8988T (cell line): Measurements from ENCODE around the gene DHX16.

Source experiments
- DNase-seq: peaks from one replicate; pipeline ENCODE4 v3.0.0; 2011

DHX16 gene

DNA sequence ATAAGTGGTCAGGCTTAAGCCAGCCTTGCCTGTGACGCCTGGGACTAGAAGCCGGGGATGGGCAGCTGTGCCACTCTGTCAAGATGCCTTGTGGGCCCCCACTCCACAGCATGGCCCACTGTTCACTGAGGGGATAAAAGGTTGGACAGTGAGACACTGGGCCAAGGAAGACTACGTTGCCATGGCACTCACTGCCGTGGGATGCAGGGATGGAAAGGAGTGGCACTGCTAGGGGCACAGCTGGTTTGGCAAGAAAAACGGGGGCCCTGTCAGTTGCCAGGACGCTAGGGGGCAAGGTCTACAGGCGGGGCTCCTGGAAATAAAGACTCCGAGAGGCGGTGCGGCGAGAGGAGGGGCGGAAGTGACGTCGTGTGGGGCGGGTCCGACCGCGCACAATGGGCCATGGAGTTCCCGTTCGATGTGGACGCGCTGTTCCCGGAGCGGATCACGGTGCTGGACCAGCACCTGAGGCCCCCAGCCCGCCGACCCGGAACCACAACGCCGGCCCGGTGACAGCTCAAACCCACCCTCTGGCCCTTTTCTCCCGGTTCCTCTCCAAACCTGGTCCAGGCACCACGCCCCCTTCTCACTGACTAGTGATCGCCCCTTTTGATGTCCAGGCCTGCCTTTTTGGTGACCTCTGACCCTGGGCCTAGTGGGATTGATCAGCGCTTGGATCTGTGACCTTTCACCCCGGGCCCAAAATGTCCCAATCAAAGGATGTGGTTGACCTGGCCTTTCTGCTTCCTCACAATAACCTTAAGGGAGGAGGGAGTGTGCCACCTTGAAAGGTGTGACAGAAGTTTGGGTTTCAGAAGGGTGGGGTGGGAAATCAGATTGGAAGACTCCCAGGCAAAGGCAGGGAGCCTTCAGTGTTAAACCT lies 46.1 kb downstream of the DHX16 start, which contains the start of gene ATAT1:
ATAT1 (plus strand) TSS at position 391 of the 883 bp plus-strand sequence.
- peak; percentile 77 for DNase-seq

DNA sequence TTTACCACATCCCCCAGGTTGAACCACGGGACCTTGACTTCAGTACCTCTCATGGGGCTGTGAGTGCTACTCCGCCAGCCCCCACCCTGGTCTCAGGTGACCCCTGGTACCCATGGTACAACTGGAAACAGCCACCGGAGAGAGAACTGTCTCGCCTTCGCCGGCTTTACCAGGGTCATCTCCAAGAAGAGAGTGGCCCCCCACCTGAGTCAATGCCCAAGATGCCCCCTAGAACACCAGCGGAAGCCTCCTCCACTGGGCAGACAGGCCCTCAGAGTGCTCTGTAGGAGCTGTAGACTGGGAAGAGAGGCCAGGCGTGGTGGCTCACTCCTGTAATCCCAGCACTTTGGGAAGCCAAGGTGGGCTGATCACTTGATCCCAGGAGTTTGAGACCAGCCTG lies 47.3 kb downstream of the DHX16 start:
- no peak for DNase-seq

DNA sequence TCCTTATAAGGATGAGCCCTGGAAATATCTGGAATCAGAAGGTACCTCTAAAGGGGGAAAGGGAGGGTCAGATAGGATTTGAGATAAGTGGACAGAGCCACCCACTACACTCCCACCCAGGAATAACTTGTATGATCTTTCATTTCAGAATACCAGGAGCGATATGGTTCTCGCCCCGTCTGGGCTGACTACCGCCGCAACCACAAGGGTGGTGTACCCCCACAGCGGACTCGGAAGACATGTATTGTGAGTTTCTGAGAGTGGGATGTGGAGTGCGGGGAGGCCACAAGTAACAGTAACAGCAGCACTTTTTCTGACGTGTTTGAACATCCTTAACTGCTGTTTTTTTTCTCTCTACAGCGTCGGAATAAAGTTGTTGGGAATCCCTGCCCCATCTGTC lies 53.2 kb downstream of the DHX16 start:
- DNase-seq = no peak

DNA sequence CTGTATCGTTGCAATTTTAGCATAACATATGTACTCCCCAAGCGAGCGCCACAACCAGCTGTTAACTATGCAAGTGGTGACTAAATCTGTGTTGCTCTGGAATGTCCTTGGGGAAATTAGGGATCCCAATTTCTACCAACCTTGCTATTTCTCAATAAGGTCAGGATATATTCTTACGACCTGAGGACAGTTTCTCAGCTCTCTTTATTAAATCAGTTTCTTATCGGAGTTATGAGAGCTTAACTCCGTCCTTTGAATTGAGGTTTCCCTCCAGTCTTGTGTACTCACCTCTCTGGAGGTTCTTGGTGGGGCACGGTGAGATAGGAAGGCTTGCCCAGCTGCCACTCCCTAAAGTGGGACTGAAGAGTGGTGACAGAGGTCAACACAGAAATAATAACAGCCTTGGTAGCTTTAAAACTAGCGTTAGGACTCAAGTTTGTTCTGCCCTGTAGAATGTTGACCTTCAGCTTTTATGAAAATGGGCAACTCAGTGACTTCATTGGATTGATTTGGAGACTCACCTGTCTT lies 54.5 kb downstream of the DHX16 start:
- DNase-seq = no peak

DNA sequence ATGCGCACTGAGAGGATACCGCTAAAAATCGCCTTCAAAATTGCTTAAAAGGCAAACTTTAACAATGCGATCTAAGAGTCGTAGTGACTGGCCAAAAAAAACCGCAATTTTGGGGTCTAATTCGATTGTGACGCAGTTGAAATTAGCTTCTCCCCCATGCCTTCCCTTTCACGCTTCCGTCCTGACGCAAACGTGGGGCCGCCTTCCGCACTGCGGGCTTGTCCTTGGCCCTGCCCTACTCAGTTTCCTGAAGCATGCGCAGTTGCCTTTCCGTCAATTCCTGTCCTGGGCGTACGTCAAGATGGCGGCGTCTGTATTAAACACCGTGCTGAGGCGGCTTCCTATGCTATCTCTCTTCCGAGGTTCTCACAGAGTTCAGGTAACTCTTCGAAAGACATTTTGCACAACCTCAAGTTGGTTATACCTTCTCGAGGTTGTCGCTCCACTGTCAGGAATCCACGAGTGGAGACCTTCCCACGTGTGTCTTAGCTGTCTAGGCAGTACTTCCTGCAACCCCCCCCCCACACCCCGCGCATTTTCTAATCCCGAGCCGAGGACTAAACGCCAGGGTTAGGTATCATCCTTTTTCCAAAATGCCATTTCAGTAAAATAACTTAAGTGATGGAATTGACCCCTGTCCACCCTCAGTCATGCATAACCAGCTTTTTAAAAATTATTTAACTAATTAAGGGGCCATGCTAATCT lies 55.1 kb downstream of the DHX16 start, which contains the start of gene MRPS18B:
MRPS18B (plus strand) TSS at position 276 of the 705 bp plus-strand sequence; CDS start at position 302, 26 bp downstream.
- DNase-seq = no peak

DNA sequence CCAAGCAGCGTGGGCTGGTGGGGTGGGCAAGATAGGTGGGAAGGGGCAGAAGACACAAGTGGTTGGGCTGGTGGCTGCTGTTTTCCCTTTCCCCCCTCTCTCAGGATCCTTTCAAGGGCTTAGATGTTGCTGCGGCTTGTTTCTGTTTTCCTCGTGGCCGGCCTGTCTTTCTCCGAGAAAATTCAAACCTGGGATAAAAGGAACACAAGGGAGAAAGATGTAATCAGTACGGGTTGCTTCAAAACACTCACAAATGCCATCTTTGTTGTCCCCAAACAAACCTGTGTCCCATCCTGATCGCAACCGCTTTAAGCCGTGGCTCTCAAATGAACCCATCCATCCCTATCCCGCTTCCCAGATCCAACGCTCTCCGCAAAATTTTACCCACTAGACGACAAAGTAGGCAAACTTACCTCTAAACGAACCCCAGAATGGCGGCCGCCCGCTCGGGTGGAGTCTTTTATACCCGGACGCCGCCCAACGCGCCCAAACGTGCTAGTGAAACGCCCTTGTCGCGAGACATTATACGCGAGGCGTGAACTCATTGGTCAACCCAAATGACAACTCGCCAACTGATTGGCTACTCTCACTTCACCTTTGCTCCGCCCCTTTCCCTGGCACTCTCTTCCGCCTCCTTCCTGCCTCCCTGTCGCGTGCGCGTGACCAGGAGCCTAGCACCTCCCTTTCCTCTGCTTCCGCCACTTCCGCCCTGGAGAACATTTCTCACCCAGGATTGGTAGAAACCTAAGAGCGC lies 55.8 kb downstream of the DHX16 start, which contains the start of gene PPP1R10:
PPP1R10 (minus strand) TSS at position 433 of the 754 bp plus-strand sequence. CDS start 7,299 bp downstream, outside the sequence.
- DNase-seq = peak; percentile 61

DNA sequence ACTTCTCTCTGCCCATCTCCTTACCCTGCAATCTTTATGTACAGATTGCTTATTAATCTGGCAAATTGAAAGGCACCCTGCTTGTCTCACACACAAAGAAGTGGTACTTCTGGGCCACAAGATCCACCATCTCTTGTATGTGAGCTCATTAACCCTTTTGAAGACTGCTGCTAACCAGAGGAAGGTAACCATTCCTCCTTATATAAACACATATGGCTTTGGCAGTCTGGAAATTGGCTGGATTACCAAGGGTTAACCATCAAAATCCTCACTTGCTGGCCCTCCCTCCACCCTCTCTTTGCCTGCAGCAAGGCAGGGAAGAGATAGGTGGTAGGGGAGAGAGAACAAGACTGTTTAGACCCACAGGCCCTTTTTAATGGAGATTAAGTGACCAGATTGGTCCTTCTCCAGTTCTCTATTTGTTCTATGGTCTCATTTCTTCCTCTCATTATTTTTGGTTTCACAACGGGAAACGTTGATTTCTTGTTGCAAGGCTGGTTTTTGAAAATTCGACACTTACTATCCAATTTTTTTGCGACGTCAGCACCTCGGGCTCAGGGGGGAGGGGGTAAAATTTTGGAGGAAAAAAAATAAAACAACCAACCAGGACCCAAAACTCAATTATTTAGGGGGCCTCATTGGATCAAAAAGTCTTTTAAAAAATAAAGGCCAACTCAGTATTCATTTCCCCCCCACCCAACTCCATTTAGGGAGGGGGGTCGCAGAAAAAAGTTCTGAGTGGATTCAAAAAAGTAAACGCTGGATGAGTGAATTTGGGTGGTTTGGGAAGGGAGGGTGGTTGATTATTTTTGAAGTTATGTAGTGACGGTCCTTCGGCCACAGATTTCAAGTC lies 56.6 kb downstream of the DHX16 start:
- no peak for DNase-seq

DNA sequence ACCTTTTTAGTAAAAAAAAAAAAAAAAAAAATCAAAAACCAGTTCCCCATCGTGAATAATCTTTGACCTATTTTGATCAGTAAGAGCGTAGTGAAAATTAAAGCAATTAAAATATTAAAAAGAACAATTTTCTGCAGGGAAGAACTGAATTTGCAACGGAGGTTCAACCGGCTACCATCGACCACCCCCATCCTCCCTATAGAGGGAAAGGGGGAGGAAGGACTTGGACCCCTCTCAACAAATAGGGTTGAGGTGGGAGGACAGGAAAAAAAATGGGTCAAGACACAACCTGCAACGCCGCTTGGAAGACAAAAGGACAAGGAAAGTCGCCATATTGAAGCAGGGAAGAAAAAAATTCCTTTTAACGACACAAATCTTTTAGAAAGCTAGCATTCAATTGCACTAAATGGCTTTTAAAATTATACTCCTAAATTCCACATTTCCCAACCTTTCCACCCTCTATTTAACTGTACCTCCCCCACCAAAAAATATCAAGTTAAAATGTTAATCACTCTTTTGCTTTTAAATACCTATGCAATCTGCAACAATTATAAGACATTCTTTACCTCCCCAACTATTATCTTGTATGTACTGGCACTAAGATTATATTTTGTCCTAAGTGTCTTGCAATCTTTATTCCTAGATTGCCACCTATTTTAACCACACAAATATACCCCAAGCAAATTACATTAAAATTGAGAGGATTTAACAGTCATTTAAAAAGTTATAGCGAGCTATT lies 57.4 kb downstream of the DHX16 start:
- DNase-seq = no peak

DNA sequence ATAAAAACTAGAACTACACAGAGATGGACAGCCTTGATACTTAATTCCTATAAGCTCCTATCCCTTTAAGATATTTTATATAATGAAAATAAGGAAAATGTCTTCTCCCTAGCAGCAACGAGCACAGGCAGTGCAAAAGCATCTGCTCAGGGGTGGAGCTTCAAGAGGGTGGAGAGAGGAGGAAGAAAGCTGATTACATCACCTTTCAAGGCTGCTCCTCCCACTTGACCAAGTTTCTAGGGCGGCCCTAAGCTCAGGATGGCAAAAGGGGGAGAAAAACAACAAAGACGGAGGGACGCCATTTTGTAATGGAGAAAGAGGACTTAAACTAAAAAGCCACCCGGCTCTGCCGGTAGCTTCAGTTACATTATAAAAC lies 58.0 kb downstream of the DHX16 start:
- DNase-seq = no peak

DNA sequence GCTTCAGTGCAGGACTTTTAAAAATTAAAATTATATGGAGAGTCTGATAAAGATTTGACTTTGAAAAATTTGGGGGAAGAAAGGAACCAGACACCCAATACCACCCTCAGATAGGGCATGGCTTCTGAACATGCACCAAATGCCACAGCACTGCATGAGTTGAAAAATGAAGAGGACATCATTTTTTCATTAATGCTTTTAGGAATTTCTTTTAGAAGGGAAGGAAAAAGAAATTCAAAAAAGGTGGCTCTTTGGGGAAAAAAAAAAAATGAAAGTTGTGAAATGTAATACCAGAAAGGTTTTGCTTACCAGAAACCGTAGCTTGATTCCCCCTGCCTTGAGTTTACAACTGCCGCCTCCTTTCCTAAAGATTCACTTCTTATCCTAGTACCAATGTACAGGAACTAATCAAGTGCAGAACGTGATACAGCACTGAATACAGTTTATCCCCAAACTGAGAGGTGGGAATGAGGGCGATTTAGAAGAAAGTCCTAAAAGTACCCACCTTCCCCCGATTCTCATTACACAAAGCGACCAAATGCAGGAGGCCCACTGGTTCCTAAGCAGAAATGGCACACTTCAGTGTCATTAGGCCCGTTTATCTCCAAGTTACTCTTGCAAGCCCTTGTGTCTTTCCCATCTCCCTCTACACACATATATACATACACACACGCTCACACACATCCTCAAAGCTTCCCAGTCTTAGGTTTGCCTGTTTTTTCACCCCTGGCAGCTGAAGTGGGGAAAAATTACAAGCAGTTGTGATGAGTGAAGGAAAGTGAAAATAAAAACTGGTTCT lies 58.6 kb downstream of the DHX16 start:
- no peak for DNase-seq

DNA sequence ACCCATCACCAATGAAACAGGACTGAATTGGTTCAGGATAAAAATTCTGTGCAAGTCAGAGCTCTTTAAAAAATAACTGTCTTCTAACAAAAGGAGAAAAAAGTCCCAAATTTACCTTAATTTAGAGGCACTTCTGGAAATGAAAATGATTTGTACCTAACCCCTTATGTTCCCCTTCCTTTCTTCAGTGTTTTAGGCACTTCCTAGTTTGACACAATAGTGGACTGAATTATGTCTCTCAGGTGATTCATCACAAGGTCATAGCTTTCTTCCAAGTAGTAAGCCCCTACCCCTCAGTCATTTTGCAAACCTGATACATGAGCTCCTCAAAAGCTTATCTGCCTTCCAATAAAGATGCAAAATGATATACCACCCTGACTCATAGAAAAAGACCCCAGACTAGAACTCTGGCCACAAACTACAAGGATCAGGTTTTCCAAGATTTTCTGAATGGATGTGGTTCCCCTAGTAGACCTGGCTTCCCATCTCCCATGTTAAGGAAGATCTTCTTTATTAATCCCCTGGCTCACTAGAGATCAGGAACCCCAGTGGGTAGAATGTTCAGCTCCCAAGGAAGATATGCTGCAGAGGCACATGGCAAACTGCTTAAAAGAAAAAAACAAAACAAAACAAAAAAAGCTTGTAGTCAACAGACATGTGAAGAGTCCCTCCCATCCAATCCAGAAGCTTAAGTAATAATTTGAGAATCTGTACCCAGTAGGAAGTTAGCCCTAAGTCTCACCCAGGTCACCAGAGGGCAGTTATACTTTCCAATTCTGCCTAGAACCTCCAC lies 59.4 kb downstream of the DHX16 start:
- DNase-seq = no peak

DNA sequence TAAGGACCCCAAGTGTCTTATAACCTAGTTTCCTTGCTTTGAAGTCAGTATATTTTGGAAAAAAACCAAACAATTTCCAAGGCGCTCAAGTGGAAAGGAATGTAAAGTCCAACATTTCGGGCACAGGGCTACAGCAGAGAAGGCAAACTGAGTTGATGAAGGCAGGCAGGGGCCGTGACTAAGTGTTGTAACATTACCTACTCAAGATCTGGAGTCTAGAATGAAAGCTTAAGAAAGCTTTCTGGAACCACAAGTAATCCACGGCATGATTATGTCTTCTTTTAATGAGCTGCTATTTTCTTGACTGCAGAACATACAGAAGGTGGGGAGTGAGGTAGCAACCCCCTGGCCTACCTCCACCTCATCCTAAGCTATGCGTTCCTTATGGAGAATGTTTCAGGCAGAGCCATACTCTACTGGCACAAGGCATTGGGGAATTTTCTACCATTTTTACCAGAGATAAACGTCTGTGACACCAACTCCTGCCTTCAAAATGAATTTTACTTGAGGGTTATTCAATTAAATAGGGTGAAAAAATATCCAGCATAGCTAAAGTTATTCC lies 60.0 kb downstream of the DHX16 start:
- DNase-seq = no peak

DNA sequence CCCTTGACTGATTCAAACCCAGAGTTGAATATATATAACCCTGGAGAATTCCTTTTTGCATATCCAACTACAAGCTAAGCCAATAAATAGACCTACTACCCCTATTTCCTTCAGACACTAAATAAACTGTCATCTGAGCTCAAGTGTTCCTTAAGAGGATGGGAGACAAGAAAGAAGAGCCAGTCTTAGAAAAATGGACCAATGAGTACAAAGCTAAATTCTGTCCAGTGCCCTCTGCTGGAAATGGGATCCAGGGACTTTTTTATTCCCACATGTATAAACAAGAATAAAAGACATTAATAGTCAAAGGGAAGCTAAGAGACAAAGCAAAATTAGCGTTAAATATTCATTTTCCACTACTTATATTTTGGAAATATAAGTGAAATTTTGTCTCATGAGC lies 60.6 kb downstream of the DHX16 start:
- no peak for DNase-seq

DNA sequence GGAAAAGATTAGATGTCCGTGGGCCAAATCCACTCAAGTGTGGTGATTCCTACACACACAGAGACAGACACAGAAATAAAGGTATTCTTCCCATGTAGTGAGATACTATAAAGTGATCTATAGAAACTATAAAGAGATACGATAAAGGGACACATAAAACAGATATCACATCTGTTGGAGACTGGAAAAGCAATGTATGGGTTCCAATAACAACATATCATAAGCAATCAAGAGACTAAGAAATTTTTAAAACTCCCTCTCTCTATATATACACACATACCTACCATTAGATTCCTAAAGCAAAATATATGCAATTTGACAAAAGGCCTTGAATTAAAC lies 61.0 kb downstream of the DHX16 start:
- DNase-seq = no peak

DNA sequence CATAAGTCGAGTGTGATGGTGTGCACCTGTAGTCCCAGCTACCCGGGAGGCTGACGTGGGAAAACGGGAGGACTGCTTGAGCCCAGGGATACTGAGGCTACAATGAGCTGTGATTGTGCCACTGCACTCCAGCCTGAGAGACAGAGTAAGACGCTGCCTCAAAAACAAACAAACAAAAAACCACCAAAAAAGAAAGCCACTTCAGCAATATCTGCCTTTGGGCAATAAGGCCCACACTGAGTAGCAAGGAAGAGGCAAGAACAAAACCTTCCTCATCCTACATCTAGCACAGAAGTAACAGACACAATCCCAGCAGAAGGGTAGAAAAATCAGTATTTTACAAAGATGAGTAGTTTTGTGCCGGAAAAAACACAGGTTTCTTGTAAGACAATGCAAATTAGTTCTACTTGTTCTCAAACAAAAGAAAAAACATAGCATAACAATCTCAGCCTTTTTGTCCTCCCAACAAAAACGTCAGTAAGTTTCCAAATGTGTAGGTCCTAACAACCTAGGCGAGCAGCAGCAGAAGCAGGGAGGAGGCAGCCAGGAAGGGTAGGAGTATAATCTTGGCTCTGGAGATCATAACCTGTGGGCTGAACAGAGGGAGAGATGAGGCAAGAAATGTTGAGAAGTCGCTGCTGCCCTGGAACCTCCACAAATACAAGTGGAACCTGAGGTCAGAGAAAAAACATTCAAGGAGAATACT lies 61.5 kb downstream of the DHX16 start:
- no peak for DNase-seq

DNA sequence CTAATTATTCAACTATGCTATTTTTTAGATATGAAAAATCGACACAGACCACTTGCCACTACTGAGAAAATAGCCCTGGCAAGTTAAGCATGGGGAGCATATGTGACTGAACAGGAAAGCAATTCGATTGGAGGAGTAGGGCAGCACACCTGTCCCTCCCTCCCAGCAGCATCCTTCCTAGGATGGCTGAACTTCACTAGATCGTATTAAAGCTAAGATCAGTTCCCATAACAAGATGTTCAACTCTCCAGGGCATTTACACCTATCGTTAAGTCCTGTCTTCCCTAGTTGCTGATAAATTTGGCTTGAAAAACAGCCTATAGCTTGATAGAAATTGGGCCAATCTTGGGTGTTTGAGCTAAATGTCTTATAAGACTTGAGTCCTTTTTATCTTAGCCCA lies 62.7 kb downstream of the DHX16 start:
- no peak for DNase-seq

DNA sequence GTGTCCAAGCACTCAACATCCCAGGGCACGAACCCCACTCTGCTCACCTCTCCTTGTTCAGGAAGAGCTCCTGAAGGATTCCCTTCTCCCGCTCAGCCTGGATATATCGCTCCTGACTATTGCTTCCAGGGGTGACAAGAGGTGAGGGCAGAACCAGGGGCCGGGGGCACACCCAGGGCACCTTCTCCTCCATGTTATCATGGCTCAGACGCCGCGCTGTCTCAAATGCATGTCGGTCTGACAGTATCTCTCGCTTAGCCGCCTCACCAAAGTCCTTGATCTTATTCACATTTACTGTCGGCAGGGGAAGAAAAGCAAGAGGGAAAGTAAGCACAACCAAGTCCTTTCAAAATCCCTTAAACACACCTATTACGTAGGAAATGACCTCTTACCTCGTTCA lies 68.8 kb downstream of the DHX16 start:
- no peak for DNase-seq
